GM19023 (cell line): ENCODE data around the gene MVP.
"Not testable (repeated sequence)": the region's sequence is repeated elsewhere in the genome, so short reads cannot be mapped to it uniquely, and the experiment has no call there.

Experiments
- ATAC-seq: cut with Tn5 transposase; IDR thresholded peaks from one replicate; pipeline ENCODE4 v1.9.1; 2021; ENCODE audit warnings: mild to moderate bottlenecking, moderate library complexity; ENCODE audit not compliant: unreplicated experiment

MVP gene

DNA sequence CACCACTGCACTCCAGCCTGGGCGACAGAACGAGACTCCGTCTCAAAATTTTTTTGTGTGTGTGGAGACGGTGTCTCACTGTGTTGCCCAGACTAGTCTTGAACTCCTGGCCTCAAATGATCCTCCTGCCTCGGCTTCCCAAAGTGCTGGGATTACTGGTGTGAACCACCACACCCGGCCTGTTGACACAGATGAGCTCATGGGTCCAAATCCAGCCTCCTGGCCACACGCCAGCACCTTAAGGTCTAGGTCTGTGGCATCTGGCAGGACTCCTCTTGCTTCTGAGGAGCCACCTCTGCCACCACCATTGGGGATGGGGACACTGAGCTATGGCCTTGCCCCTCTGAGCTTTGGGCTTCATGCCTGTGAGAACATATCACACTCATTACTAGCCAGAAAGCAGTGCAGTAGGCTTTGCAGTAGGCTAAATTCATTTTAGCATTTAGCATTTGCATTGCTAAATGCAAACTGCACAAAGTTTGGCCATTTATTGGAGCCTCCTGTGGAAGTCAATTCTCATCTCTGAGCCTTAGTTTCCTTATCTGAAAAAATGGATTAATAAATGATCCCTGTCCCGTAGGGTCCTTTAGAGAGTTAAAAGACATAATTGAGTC is 48.2 kb downstream of the MVP start:
- no peak for ATAC-seq

DNA sequence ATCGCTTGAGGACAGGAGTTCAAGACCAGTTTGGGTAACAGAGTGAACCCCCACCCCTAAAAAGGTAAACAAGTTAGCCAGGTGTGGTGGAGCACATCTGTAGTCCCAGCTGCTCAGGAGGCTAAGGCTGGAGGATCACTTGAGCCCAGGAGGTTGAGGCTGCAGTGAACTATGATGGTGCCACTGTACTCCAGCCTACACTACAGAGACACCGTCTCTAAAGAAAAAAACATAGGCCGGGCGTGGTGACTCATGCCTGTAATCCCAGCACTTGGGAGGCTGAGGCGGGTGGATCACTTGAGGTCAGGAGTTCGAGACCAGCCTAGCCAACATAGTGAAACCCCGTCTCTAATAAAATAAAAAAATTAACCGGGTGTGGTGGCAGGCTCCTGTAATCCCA is 48.8 kb downstream of the MVP start:
- not testable (repeated sequence) for ATAC-seq

GRCh38 chr16:29871822-29872546 is 51.7 kb downstream of the MVP start:
- no peak for ATAC-seq

DNA sequence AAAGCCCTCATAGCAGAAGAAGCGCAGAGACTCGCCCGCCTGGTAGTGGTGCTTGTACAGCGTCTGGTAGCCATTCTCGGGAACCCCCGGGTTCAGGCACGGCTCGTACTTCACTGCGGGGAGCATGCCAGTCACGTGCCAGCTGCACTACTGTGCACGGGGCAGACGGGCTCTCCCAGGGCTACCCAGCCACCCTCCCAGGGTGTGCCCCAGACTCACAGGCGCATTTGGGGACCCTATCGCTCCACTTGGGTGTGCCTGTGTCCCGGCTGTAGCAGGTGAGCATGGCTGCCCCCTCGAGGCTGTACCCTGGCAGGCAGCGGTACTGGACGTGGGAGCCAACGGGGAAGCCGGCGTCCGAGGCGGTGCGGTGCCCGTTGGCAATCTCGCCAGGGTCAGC is 53.1 kb downstream of the MVP start:
- no peak for ATAC-seq

DNA sequence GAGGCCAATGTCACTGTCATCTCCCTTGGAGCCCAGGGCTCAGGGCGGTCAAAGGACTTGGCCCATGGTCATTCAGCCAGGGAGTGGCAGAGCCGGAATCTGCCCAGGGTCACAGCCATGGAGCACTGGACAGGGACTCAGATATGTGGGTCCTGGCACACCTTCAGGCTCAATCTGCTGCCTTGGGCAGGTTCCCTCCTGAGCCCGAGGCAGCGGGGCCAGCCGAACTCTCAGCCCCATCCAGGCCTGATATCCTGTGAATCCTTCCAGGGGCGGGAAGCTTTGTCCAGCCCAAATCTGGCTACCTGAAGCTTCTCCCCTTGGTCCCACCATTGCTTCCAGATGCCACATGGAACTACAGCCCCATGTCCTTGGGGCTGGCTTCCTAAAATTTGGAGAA is 54.9 kb downstream of the MVP start:
- no peak for ATAC-seq

- ATAC-seq: no peak
Measured at GRCh38 chr16:29876217-29876593, 55.9 kb downstream of the MVP start.

GRCh38 chr16:29876594-29877249 is 56.5 kb downstream of the MVP start:
- no peak for ATAC-seq

DNA sequence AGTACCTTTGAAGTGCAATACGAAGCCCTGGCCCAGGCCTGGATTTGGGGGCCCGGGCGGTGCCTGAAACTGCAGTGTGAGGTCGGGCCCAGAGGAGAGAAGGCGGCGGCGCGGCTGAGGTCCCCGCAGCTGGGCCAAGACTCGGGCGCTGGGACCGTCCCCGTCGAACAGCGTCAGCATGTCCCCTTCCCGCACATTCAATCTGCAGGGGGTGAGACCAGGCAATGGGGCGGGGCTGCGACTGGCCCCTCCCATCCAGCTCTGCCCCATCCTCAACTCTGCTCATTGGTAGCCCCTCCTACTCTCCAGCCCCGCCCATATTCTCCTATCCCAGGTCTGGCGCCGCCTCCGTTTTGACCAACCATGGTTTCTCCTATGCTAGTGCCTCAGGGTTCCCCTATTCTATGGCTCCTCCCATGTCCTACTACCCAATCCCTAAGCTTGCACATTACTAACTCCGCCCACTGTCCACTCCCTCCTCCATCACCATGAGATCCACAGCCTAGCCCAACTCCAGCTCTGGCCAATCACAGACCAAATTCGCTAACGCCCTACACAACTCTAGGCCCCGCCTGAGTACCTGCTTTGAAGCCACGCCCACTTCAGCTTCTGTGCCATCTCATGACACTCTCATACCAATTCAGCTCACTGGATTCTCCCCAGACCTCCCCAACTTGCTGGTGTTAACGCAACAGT is 57.2 kb downstream of the MVP start:
- no peak for ATAC-seq

GRCh38 chr16:29878172-29878571 is 57.9 kb downstream of the MVP start:
- no peak for ATAC-seq

GRCh38 chr16:29881050-29881449 is 60.8 kb downstream of the MVP start:
- ATAC-seq: no peak

- no peak for ATAC-seq
Measured at GRCh38 chr16:29883987-29884386, 63.7 kb downstream of the MVP start.

DNA sequence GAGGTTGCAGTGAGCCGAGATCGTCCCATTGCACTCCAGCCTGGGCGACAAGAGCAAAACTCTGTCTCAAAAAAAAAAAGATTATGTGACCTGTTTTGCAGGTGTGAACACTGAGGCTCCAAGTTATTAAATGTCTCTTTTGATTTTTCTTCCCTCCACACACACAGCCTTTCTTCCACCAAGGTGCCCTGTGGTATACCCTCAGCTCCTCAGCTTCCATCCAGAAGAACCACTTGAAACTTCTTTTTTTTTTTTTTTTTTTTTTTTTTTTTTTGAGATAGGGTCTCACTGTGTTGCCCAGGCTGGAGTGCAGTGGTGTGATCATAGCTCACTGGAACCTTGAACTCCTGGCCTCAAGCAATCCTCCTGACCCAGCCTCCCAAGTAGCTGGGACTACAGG is 69.1 kb downstream of the MVP start:
- ATAC-seq: not testable (repeated sequence)

- ATAC-seq: no peak
Measured at GRCh38 chr16:29891525-29892457, 71.5 kb downstream of the MVP start.

DNA sequence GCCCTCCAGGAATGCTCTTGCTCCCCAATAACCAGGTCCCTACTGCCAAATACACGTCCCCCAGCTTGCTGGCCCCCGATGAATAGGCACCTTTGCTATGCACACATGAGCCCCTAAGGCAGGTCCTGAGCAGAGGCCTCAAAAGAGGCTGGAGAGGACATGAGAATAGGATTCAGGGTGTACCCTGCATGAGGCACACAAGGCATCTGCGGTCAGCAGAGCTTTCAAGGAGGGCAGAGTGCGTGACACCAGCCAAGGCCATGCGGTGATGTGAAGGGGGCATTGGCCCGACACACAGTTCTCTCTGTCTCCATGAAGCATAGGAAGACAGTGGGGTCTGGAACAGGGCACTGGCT is 72.2 kb downstream of the MVP start:
- no peak for ATAC-seq

DNA sequence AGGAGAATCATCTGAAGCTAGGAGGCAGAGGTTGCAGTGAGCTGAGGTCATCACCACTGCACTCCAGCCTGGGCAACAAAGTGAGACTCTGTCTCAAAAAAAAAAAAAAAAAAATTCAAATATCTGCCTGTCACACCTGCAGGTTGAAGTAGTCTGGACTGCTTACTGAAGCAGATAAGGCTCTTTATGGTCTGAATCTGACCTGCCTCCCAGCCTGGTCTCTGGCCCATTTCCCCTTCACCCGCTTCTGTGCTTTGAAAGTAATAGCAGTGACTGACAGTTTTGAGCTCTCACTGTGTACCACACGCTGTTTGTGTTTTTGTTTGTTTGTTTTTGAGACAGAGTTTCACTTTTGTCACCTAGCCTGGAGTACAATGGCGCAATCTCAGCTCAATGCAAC is 73.3 kb downstream of the MVP start:
- ATAC-seq: no peak

DNA sequence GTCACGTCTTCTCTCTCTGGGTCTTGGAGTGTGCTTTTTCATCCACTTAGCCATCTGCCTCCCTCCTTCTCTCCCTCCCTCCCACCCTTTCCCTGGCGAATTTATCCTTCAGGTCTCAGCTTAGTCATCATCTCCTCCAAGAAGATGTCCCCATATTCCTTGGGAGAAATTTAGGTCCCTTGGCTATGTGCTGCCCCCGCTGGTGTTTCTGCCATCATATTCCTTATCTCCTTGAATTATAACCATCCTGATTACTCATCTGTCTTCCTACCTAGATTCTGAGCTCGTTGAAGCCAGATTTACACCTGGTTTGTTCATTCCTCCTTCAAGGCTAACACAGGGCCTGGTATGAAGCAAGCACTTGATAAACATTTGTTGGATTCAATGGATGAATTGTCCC is 74.1 kb downstream of the MVP start:
- no peak for ATAC-seq

DNA sequence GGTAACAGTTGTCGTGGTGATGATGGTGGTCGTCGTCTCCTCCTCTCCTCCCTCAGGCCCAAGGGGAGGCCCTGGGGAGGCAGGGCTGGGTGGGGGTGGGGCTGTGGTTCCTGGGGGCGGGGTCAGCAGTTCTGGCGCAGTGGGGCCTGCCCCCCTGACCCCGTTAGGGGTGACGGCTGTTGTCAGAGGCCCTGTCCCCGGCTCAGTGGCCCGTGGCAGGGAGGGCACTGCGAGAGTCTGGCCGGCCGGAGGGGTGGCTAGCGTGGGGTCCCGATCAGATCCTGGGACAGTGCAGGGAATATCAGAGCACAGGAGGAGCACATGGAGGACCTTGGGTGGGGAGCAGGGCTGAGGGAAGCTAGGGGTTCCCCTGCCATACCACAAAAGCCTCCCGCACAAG is 76.6 kb downstream of the MVP start:
- no peak for ATAC-seq

DNA sequence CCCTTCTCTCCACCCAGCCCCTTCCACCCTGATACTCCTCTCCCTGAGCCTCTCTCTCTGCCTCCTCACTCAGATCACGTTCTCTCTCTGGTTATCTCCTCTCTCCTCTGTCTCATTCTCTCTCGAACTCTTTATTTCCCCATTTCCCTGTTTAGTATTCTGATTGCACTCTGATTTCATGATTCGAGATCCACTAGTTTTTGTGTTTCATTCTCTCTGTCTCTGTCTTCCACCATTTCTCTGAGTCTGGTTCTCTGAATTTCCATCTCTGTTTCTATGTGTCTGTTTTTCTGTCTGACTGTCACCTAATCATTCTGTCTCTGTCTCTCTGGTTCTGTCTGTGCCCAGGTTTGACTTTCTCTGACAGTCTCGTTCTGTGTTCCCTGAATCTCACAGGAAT is 77.1 kb downstream of the MVP start:
- no peak for ATAC-seq
